Fibroblast of villous mesenchyme (primary cell): ENCODE results near the gene NGEF. TPM values are rescaled to one million over a fixed set of nuclear protein-coding genes. Genes with fewer than 3 reads are reported as not detected.

Experiments used
- DNase-seq: peaks from one replicate; pipeline ENCODE4 v3.0.0-alpha.2; 2010; ENCODE audit warnings: low read depth
- H3K4me3 ChIP-seq: 2 replicates; pipeline ENCODE4 v1.5.1; 2011; ENCODE audit warnings: low read depth, mild to moderate bottlenecking, low read length
- small RNA-seq: library from RNA; depleted of rRNA; stranded (forward); fragments of <200 nt; gene quantifications from one replicate; pipeline ENCODE3, GENCODE V24; 2012
- total RNA-seq: library from RNA; depleted of rRNA; stranded (reverse); fragments of >200 nt; gene quantifications from 2 replicates; pipeline ENCODE4 v1.2.3, GENCODE V29; 2012
- TF ChIP-seq, protein P1 (sequence below): IDR thresholded peaks from 2 replicates; pipeline ENCODE4 v1.5.1; 2012; ENCODE audit warnings: low read depth, mild to moderate bottlenecking, low read length; ENCODE audit not compliant: insufficient read depth

The NGEF gene
- total RNA-seq, 1 donor: 0.86 TPM

DNA sequence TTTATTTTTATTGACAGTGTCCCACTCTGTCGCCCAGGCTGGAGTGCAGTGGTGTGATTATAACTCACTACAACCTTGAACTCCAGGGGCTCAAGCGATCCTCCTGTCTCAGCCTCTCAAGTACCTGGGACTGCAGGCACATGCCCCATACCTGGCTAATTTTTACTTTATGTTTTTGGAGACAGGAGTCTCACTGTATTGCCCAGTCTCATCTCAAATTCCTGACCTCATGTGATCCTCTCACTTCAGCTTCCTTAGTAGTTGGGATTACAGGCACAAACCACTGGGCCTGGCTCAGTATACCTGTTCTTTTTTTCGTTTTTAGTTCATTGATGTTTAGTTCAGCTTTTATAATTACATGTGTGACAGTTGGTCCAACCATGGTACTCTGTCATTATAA lies 183.1 kb downstream of the NGEF start:
- TF ChIP-seq, protein P1, sequence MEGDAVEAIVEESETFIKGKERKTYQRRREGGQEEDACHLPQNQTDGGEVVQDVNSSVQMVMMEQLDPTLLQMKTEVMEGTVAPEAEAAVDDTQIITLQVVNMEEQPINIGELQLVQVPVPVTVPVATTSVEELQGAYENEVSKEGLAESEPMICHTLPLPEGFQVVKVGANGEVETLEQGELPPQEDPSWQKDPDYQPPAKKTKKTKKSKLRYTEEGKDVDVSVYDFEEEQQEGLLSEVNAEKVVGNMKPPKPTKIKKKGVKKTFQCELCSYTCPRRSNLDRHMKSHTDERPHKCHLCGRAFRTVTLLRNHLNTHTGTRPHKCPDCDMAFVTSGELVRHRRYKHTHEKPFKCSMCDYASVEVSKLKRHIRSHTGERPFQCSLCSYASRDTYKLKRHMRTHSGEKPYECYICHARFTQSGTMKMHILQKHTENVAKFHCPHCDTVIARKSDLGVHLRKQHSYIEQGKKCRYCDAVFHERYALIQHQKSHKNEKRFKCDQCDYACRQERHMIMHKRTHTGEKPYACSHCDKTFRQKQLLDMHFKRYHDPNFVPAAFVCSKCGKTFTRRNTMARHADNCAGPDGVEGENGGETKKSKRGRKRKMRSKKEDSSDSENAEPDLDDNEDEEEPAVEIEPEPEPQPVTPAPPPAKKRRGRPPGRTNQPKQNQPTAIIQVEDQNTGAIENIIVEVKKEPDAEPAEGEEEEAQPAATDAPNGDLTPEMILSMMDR: no peak
- DNase-seq: no peak
- H3K4me3 ChIP-seq: no peak overlapping the region

Small RNAs within 50 kb of the gene (small RNA-seq; reads per million reads assigned to genes)
- not detected for gene RF00019

Other genes starting within 250 kb of the NGEF start
- not detected in 2 replicates for gene KCNJ13, start 236.7 kb downstream of the NGEF start, total RNA-seq
- gene SNORC, start 143.0 kb downstream of the NGEF start, total RNA-seq: 0.86 and 0.97 TPM in 2 replicates
- not detected in 2 replicates for gene NEU2, start 19.4 kb upstream of the NGEF start, total RNA-seq
- gene INPP5D, start 47.1 kb upstream of the NGEF start, total RNA-seq: under 0.01 and 0.64 TPM in 2 replicates
- gene ATG16L1, start 238.4 kb upstream of the NGEF start, total RNA-seq: 27.4 and 41.0 TPM in 2 replicates